Activated naive CD8-positive, alpha-beta T cell treated with anti-CD3 and anti-CD28 coated beads, Interleukin-2, amount 10 ng/mL, durations not matched to agents 7 days and 5 days (primary cell): Measurements from ENCODE around the gene PCDHGA3. TPM values are rescaled to one million over a fixed set of nuclear protein-coding genes. Genes with fewer than 3 reads are reported as not detected.
A peak's percentile ranks its signal among the peaks of the same experiment; 100 is the strongest.
"Not testable (repeated sequence)": the region's sequence is repeated elsewhere in the genome, so short reads cannot be mapped to it uniquely, and the experiment has no call there.

ENCODE experiments used
- ATAC-seq: fragments of 150-1000 bp; cut with Tn5 transposase; one replicate; pipeline ENCODE4 v1.10.0; 2021; ENCODE audit warnings: low read depth, moderate library complexity
- POLR2A ChIA-PET: fragments of 350-600 bp; sonication (Branson Sonifier 250); formaldehyde crosslinking; loops from one replicate; lab custom pipeline; 2021; ENCODE audit warnings: antibody characterized with exemption; lab: Charles Lee
- DNase-seq: peaks from one replicate; pipeline ENCODE4 v3.0.0; 2021
- H3K27ac Mint-ChIP-seq: one replicate; pipeline ENCODE4 v1.8.0; 2022; ENCODE audit warnings: mild to moderate bottlenecking, mixed read lengths
- H3K27me3 Mint-ChIP-seq: one replicate; pipeline ENCODE4 v1.8.0; 2022; ENCODE audit warnings: mild to moderate bottlenecking, moderate library complexity, mixed read lengths
- H3K36me3 Mint-ChIP-seq: one replicate; pipeline ENCODE4 v1.8.0; 2021; ENCODE audit warnings: mild to moderate bottlenecking, mixed read lengths
- H3K4me1 Mint-ChIP-seq: one replicate; pipeline ENCODE4 v1.8.0; 2021; ENCODE audit warnings: mixed read lengths
- H3K4me3 Mint-ChIP-seq: one replicate; pipeline ENCODE4 v1.8.0; 2022; ENCODE audit warnings: mild to moderate bottlenecking, moderate library complexity, mixed read lengths
- H3K9me3 Mint-ChIP-seq: one replicate; pipeline ENCODE4 v1.8.0; 2021; ENCODE audit warnings: mixed read lengths
- total RNA-seq, 2 experiments: library from RNA; stranded (reverse); gene quantifications; one replicate each; pipeline ENCODE4 v1.2.3, GENCODE V29; 2021

Gene PCDHGA3
- under 1 TPM in 1 of 2 experiments, not detected in 1; 0.14 TPM for total RNA-seq

- DNase-seq = no peak
- peaks cover 20% of the 10 kb centered on the region for H3K9me3 Mint-ChIP-seq
Observed at GRCh38 chr5:141343242-141343952, at the start of gene PCDHGA3. Gene PCDHGA3 (plus strand): TSS chr5:141343829. CDS start chr5:141344034, 205 bp downstream.

DNA sequence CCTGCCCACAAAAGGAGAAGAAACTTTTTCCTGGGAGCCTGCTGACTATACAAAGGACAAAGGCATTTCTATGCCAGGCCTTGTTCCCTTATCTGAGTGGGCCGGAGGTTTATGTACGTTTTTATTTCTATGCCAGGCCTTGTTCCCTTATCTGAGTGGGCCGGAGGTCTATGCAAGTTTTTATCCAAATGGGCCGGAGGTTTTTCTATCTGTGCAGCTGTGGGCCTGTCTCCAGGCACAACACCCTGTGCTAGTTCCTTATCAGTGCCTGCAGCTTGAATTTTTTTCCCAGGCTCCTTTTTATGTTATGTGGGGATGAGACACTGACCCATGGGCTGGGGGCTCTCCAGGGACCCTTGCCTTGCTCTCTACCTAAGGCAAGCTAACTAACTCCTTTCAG is 45.3 kb upstream of the PCDHGA3 start:
- POLR2A ChIA-PET = no interaction called here
- DNase-seq = no peak
- Mint-ChIP-seq H3K27me3 (no peaks in the 10 kb centered on the region), H3K36me3 (peaks cover 5% of the 10 kb centered on the region), H3K9me3 (peaks cover 24% of the 10 kb centered on the region), H3K4me3 (no peak overlapping the region), H3K27ac (no peak overlapping the region), H3K4me1 (no peaks in the 10 kb centered on the region)
- ATAC-seq = no peak

More at GRCh38 chr5:141343242-141343952, at the start of gene PCDHGA3:
- no peak for ATAC-seq
- Mint-ChIP-seq H3K36me3 (peaks cover 4% of the 10 kb centered on the region), H3K27me3 (peaks cover 42% of the 10 kb centered on the region), H3K27ac (no peak within 1 kb of the TSS), H3K4me1 (peaks cover 3% of the 10 kb centered on the region), H3K4me3 (peak within 1 kb of the TSS; percentile 62)
- POLR2A ChIA-PET = no interaction called here

DNA sequence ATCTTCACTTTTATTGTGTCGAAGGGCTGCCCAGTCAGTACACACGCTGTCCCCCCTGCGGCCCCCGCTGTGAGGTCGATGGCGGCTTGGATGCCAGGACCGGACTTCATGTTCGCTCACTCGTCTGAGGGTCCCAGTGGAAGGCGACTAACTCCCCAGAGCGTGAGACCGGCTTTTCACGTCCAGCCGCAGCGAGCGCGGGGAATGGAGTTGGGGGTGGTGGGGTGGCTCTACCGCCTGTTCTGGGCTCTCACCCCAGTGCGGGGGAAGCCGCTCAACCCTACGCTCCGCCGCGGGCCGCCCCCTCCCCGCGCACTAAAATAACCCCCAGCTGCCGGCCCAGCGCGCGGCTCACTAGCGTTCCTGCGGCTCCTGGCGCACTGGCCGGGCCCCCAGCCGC is 39.9 kb upstream of the PCDHGA3 start, which contains the start of gene SLC25A2:
TSS of gene SLC25A2 (minus strand) at position 294 of the 400 bp plus-strand sequence. CDS start at position 110, 184 bp downstream.
- H3K4me3 Mint-ChIP-seq = no peak within 1 kb of the TSS
- no peak within 1 kb of the TSS for H3K27ac Mint-ChIP-seq
- peaks cover 6% of the 10 kb centered on the region for H3K36me3 Mint-ChIP-seq
- DNase-seq = no peak
- POLR2A ChIA-PET = no interaction called here
- H3K4me1 Mint-ChIP-seq = no peaks in the 10 kb centered on the region
- H3K9me3 Mint-ChIP-seq = peaks cover 21% of the 10 kb centered on the region
- no peaks in the 10 kb centered on the region for H3K27me3 Mint-ChIP-seq
- ATAC-seq = no peak

DNA sequence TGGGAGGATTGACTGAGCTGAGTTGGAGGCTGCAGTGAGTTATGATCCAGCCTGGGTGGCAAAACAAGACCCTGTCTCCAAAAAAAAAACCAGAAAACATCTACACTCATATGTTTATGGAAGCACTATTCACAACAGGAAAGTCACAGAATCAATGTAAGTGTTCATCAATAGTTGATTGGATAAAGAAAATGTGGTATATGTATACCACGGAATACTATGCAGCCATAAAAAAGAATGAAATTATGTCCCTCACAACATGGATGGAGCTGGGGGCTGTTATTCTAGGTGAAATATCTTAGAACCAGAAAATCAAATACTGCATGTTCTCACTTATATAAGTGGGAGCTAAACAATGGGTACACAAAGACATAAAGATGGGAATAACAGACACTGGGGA is 37.0 kb upstream of the PCDHGA3 start:
- ATAC-seq (no peak), DNase-seq (no peak)
- Mint-ChIP-seq H3K9me3 (peaks cover 33% of the 10 kb centered on the region), H3K4me1 (no peaks in the 10 kb centered on the region), H3K36me3 (peaks cover 8% of the 10 kb centered on the region), H3K27ac (no peak overlapping the region), H3K4me3 (no peak overlapping the region), H3K27me3 (no peaks in the 10 kb centered on the region)
- POLR2A ChIA-PET = no interaction called here

DNA sequence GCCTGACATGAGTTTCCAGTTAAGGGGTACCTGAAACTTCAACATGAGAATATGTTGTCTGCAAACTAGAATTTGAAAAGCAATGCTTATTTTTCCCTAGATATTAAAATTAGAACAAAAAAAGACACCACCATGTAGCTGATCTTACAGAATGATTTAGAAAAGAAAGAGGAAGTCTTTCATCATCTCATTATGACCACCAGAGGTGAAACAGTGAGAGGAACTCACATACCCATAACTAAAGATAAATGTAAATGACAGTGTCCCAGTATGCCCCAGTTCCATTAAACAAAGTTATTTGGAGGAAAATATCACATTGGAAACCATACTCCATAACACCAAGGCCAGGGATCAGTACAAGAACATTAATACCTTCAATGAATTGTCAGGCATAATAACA is 29.9 kb upstream of the PCDHGA3 start:
- ATAC-seq (no peak), DNase-seq (no peak)
- Mint-ChIP-seq H3K27me3 (no peaks in the 10 kb centered on the region), H3K9me3 (peaks cover 52% of the 10 kb centered on the region), H3K4me3 (no peak overlapping the region), H3K4me1 (peaks cover 4% of the 10 kb centered on the region), H3K27ac (no peak overlapping the region), H3K36me3 (peaks cover 52% of the 10 kb centered on the region)
- POLR2A ChIA-PET = no interaction called here

DNA sequence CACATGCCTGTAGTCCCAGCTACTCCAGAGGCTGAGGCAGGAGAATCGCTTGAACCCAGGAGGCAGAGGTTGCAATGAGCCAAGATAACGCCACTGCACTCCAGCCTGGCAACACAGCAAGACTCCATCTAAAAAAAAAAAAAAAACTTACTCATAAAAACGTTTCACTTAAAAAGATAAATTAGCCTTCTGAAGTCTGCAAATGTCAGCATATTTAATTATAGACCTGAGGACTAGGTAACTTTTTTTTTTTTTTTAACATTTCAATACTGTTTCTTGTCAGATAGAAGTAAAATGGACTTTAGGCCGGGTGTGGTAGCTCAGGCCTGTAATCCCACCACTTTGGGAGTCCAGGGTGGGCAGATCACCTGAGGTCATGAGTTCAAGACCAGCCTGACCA is 26.7 kb upstream of the PCDHGA3 start:
- Mint-ChIP-seq H3K36me3 (peaks cover 63% of the 10 kb centered on the region), H3K9me3 (peaks cover 49% of the 10 kb centered on the region), H3K4me1 (peaks cover 20% of the 10 kb centered on the region)
- H3K4me3 Mint-ChIP-seq, H3K27me3 Mint-ChIP-seq, POLR2A ChIA-PET, DNase-seq, H3K27ac Mint-ChIP-seq, ATAC-seq: not testable (repeated sequence)

DNA sequence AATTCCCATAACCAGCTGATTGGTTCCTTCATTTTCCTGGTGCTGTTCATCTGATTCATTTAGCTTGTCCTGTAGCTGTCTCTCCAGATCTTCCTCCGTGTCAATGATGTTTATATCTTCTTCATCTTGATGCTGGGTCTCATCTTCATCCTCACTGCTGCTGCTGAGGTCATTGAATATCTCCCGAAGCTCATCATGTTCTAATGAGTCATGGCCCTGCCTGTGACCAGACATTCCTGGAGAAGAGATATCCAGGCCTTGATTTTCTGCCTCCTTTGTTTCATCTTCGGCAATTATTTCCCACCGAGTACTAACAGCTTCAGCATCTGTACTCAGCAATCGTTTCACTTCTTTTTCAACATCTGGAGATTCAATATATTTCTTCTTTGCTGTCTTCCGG is 24.4 kb upstream of the PCDHGA3 start:
- Mint-ChIP-seq H3K4me1 (peaks cover 18% of the 10 kb centered on the region), H3K27ac (peak overlapping the region; percentile 42), H3K4me3 (peak overlapping the region; percentile 86), H3K36me3 (peaks cover 46% of the 10 kb centered on the region), H3K9me3 (peaks cover 40% of the 10 kb centered on the region), H3K27me3 (no peaks in the 10 kb centered on the region)
- no peak for ATAC-seq
- no peak for DNase-seq
- POLR2A ChIA-PET = no interaction called here

DNA sequence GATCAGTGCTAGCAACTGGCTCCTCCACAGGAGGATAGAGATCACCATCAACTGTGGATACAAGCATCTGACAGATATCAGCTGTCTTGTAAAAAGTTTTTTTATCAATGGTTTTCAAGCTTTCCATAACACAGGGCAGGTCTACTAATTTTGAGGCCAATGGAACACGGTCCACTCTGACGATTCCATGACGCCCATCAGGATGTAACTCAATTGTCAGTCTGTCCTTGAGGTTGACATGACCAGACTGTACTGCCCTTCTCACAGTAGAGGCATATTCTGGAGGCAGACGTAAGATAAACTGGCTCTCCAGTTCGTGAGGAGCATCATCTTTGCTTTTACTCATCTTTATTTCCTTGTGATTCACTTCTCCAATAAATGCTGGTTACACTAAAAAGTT is 23.9 kb upstream of the PCDHGA3 start:
- H3K9me3 Mint-ChIP-seq = peaks cover 39% of the 10 kb centered on the region
- no peaks in the 10 kb centered on the region for H3K27me3 Mint-ChIP-seq
- peaks cover 43% of the 10 kb centered on the region for H3K36me3 Mint-ChIP-seq
- DNase-seq (no peak), ATAC-seq (no peak)
- H3K27ac Mint-ChIP-seq = peak overlapping the region; percentile 96
- peak overlapping the region; percentile 86 for H3K4me3 Mint-ChIP-seq
- peaks cover 18% of the 10 kb centered on the region for H3K4me1 Mint-ChIP-seq
- POLR2A ChIA-PET = interaction anchor here (0.6 to 1.5 kb wide), 11 partner anchors 9 to 620 kb away, joined by 3 to 8 read pairs (median 5); partner anchors contain the start of genes HDAC3, PCDHGA1, PCDHGA2 and PCDHGA6

GRCh38 chr5:141320225-141321169 is 23.1 kb upstream of the PCDHGA3 start, which contains the start of gene TAF7:
Gene TAF7 (minus strand): TSS chr5:141320784. CDS start chr5:141320044, 740 bp downstream.
- H3K27me3 Mint-ChIP-seq = no peaks in the 10 kb centered on the region
- ATAC-seq = peak; percentile 93
- peaks cover 35% of the 10 kb centered on the region for H3K36me3 Mint-ChIP-seq
- DNase-seq = peak; percentile 96
- H3K4me3 Mint-ChIP-seq = peak within 1 kb of the TSS; percentile 86
- peaks cover 18% of the 10 kb centered on the region for H3K4me1 Mint-ChIP-seq
- POLR2A ChIA-PET = interaction anchor here (0.6 to 1.5 kb wide), 15 partner anchors 9 to 620 kb away, joined by 3 to 8 read pairs (median 5); partner anchors contain the start of genes HDAC3, PCDHGA1, PCDHGA11 and PCDHGA2
- peak within 1 kb of the TSS; percentile 96 for H3K27ac Mint-ChIP-seq
- peaks cover 31% of the 10 kb centered on the region for H3K9me3 Mint-ChIP-seq

- ATAC-seq = no peak
- Mint-ChIP-seq H3K4me3 (no peak overlapping the region), H3K9me3 (peaks cover 27% of the 10 kb centered on the region), H3K27ac (no peak overlapping the region), H3K36me3 (peaks cover 25% of the 10 kb centered on the region), H3K27me3 (peaks cover 4% of the 10 kb centered on the region), H3K4me1 (peaks cover 23% of the 10 kb centered on the region)
- POLR2A ChIA-PET = no interaction called here
- no peak for DNase-seq
Observed at GRCh38 chr5:141322261-141322660, 21.4 kb upstream of the PCDHGA3 start.

GRCh38 chr5:141326088-141326854 is 17.4 kb upstream of the PCDHGA3 start:
- DNase-seq (peak; percentile 67), ATAC-seq (peak; percentile 93)
- H3K9me3 Mint-ChIP-seq = peaks cover 17% of the 10 kb centered on the region
- H3K4me1 Mint-ChIP-seq = peaks cover 6% of the 10 kb centered on the region
- no peaks in the 10 kb centered on the region for H3K36me3 Mint-ChIP-seq
- H3K27ac Mint-ChIP-seq = peak overlapping the region; percentile 66
- peak overlapping the region; percentile 88 for H3K4me3 Mint-ChIP-seq
- H3K27me3 Mint-ChIP-seq = peaks cover 31% of the 10 kb centered on the region
- POLR2A ChIA-PET = interaction anchor here (0.7 kb wide), 1 partner anchor 1212 kb away, joined by 3 read pairs; no protein-coding TSS in a partner anchor

DNA sequence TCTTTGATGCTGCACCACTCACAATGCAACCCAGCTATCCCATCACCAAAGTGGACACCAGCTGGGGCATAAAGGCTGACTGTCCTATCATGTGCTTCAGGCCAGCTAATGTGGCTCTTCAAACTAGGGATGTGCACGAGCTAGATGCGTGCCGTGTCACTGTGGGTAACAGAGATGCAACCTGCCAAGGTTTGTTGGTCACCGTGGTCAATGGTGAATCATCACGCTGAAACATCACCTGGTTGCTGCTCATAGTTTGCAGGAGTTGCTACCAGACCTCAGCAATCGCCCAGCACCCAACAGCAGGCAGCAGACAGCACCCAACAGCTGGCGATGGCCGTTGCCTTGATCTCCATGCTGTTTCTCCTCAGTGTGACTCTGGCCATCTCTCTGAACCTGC is 15.4 kb upstream of the PCDHGA3 start:
- H3K9me3 Mint-ChIP-seq = peaks cover 17% of the 10 kb centered on the region
- no peak for ATAC-seq
- H3K36me3 Mint-ChIP-seq = no peaks in the 10 kb centered on the region
- H3K27me3 Mint-ChIP-seq = peaks cover 41% of the 10 kb centered on the region
- POLR2A ChIA-PET = interaction anchor here (1.8 kb wide), 1 partner anchor 8 kb away, joined by 6 read pairs; the partner anchor contains the start of gene TAF7
- H3K4me1 Mint-ChIP-seq = peaks cover 5% of the 10 kb centered on the region
- no peak for DNase-seq
- no peak overlapping the region for H3K4me3 Mint-ChIP-seq
- no peak overlapping the region for H3K27ac Mint-ChIP-seq
